DND-41 (cell line): ENCODE measurements around the gene LAYN.

Source experiments
- ATAC-seq: fragments of 200-7000 bp; cut with Tn5 transposase; 3 replicates; pipeline ENCODE4 v1.9.1; 2021; ENCODE audit warnings: low read depth; ENCODE audit not compliant: insufficient read depth
- DNase-seq: peaks from one replicate; pipeline ENCODE4 v3.0.0-alpha.2; 2020
- H2AFZ ChIP-seq: 2 replicates; pipeline ENCODE4 v1.6.0; 2012; ENCODE audit warnings: low read depth, low read length
- H3K27ac ChIP-seq: 2 replicates; pipeline ENCODE4 v1.5.1; 2012; ENCODE audit warnings: low read length, inconsistent platforms
- H3K27me3 ChIP-seq: fragments of 200-600 bp; sonication (generic); 2 replicates; pipeline ENCODE4 v1.6.0; 2012; ENCODE audit warnings: low read length, mild to moderate bottlenecking, inconsistent platforms; ENCODE audit not compliant: insufficient read depth, poor library complexity
- H3K36me3 ChIP-seq: 2 replicates; pipeline ENCODE4 v1.5.1; 2012; ENCODE audit warnings: low read length, inconsistent platforms; ENCODE audit not compliant: insufficient read depth
- H3K4me1 ChIP-seq: 2 replicates; pipeline ENCODE4 v1.5.1; 2012; ENCODE audit warnings: mild to moderate bottlenecking, low read length; ENCODE audit not compliant: insufficient read depth
- H3K4me2 ChIP-seq: 2 replicates; pipeline ENCODE4 v1.6.0; 2012; ENCODE audit warnings: mild to moderate bottlenecking, moderate library complexity, low read length, inconsistent platforms; ENCODE audit not compliant: insufficient read depth
- H3K4me3 ChIP-seq, 2 experiments: fragments of 200-600 bp in 1 of 2; shearing (Covaris generic) in 1 of 2; 2 replicates each; pipeline ENCODE4 v1.5.1; 2012 to 2016; ENCODE audit warnings: inconsistent platforms in 2 of 2, low read length in 2 of 2, mild to moderate bottlenecking in 2 of 2, low read depth in 1 of 2, moderate library complexity in 1 of 2
- H3K79me2 ChIP-seq: 2 replicates; pipeline ENCODE4 v1.6.0; 2012; ENCODE audit warnings: low read length, inconsistent platforms; ENCODE audit not compliant: insufficient read depth
- H3K9ac ChIP-seq: 2 replicates; pipeline ENCODE4 v1.6.0; 2012; ENCODE audit warnings: low read depth, mild to moderate bottlenecking, inconsistent platforms, low read length, moderate library complexity
- H3K9me3 ChIP-seq: 2 replicates; pipeline ENCODE4 v1.5.1; 2012; ENCODE audit warnings: low read length, moderate library complexity, mild to moderate bottlenecking, inconsistent platforms; ENCODE audit not compliant: insufficient read depth, severe bottlenecking
- H4K20me1 ChIP-seq: 2 replicates; pipeline ENCODE4 v1.6.0; 2012; ENCODE audit warnings: low read length; ENCODE audit not compliant: insufficient read depth
- EZH2 ChIP-seq: IDR thresholded peaks from 3 replicates; pipeline ENCODE4 v1.6.1; 2012; ENCODE audit warnings: borderline replicate concordance, low read depth, mild to moderate bottlenecking, moderate library complexity, low read length, inconsistent platforms; ENCODE audit not compliant: severe bottlenecking
- TF ChIP-seq, protein P1 (sequence below): IDR thresholded peaks from 2 replicates; pipeline ENCODE4 v1.5.1; 2012; ENCODE audit warnings: borderline replicate concordance, low read length, moderate library complexity, mild to moderate bottlenecking; ENCODE audit not compliant: poor library complexity, severe bottlenecking; ENCODE audit errors: extremely low read depth

Gene LAYN

DNA sequence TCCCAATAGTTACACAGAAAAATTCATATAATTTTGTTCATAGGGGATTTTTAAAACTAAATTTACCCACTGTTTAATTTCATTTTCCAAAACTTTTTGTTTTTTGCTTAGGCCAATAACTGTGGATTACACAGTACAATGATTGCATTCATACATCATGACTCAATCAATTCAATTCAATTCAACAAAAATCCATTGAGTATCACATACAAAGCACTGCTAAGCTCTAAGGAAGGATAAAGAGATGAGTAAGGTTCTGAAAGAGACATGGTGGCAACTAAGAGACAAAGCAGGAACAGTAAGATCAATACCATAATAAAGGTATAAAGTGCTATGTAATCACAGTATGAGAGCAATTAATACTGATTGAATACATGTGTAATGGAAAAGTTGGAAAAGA, 9.4 kb upstream of the LAYN start:
- H3K9ac ChIP-seq = no peak overlapping the region
- H3K4me2 ChIP-seq = no peak overlapping the region
- no peak for ATAC-seq
- no peak overlapping the region for H2AFZ ChIP-seq
- no peak overlapping the region for H3K4me3 ChIP-seq
- TF ChIP-seq, protein P1, sequence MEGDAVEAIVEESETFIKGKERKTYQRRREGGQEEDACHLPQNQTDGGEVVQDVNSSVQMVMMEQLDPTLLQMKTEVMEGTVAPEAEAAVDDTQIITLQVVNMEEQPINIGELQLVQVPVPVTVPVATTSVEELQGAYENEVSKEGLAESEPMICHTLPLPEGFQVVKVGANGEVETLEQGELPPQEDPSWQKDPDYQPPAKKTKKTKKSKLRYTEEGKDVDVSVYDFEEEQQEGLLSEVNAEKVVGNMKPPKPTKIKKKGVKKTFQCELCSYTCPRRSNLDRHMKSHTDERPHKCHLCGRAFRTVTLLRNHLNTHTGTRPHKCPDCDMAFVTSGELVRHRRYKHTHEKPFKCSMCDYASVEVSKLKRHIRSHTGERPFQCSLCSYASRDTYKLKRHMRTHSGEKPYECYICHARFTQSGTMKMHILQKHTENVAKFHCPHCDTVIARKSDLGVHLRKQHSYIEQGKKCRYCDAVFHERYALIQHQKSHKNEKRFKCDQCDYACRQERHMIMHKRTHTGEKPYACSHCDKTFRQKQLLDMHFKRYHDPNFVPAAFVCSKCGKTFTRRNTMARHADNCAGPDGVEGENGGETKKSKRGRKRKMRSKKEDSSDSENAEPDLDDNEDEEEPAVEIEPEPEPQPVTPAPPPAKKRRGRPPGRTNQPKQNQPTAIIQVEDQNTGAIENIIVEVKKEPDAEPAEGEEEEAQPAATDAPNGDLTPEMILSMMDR = no peak
- TF ChIP-seq EZH2 = no peak
- peaks cover 11% of the 10 kb centered on the region for H3K27me3 ChIP-seq
- no peaks in the 10 kb centered on the region for H3K9me3 ChIP-seq
- H4K20me1 ChIP-seq = no peaks in the 10 kb centered on the region
- H3K36me3 ChIP-seq = no peaks in the 10 kb centered on the region
- no peak overlapping the region for H3K27ac ChIP-seq
- peaks cover 7% of the 10 kb centered on the region for H3K4me1 ChIP-seq
- DNase-seq = no peak
- no peaks in the 10 kb centered on the region for H3K79me2 ChIP-seq

DNA sequence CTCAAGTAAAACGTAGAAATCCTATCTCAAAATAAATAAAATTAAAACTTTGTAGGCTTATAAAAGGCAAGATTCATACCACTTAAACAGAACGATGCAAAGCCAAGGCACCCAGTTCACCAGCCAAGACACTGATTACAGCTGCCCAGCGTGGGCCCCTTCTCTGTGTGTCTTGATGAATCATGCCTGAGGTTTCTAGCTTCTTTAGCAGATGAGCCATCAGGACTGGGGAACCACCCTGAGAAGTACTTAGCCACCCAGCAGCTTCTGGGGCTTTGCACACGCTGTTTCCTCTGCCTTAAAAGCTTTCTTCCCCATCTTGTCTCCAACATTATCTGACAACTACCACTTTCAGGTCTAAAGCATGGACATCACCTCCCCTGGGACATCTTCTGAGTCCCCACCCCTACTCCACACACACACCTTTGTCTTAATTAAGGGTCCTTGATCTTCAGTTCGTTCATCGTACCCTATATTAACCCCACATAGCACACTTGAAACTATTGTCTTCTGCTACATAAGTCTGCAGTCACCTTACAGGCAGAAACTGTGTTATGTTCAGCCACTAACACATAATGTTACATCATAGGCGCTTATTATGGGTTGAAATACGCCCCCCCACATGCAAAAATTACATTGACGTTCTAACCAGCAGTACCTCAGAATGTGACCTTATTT, 8.7 kb upstream of the LAYN start:
- Histone ChIP-seq H3K79me2 (no peaks in the 10 kb centered on the region), H4K20me1 (no peaks in the 10 kb centered on the region), H3K9me3 (no peaks in the 10 kb centered on the region), H2AFZ (no peak overlapping the region), H3K4me3 (no peak overlapping the region), H3K4me2 (no peak overlapping the region), H3K36me3 (no peaks in the 10 kb centered on the region), H3K27ac (no peak overlapping the region), H3K4me1 (peaks cover 7% of the 10 kb centered on the region), H3K27me3 (peaks cover 11% of the 10 kb centered on the region), H3K9ac (no peak overlapping the region)
- DNase-seq (no peak), ATAC-seq (peak; percentile 62)
- no peak for TF ChIP-seq EZH2
- TF ChIP-seq, protein P1 = no peak

DNA sequence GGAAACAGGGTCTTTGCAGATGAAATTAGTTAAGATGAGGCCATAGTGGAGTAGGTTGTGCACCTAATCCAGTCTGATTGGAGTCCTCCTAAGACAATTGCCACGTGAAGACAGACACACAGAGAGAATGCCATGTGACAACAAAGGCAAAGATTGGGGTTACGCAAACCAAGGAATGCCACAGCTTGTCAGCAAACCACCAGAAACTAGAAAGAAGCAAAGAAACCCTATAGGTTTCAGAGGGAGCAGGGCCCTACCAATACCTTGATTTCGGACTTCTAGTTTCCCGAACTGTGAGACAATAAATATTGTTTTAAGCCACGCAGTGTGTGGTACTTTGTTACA, 8.2 kb upstream of the LAYN start:
- H3K27me3 ChIP-seq = peaks cover 11% of the 10 kb centered on the region
- no peak overlapping the region for H3K4me3 ChIP-seq
- H3K9ac ChIP-seq = no peak overlapping the region
- no peak overlapping the region for H3K4me2 ChIP-seq
- DNase-seq (no peak), ATAC-seq (no peak)
- peaks cover 7% of the 10 kb centered on the region for H3K4me1 ChIP-seq
- H3K36me3 ChIP-seq = no peaks in the 10 kb centered on the region
- H3K79me2 ChIP-seq = no peaks in the 10 kb centered on the region
- H4K20me1 ChIP-seq = no peaks in the 10 kb centered on the region
- TF ChIP-seq EZH2 = no peak
- TF ChIP-seq, protein P1 = no peak
- H2AFZ ChIP-seq = no peak overlapping the region
- H3K27ac ChIP-seq = no peak overlapping the region
- no peaks in the 10 kb centered on the region for H3K9me3 ChIP-seq

DNA sequence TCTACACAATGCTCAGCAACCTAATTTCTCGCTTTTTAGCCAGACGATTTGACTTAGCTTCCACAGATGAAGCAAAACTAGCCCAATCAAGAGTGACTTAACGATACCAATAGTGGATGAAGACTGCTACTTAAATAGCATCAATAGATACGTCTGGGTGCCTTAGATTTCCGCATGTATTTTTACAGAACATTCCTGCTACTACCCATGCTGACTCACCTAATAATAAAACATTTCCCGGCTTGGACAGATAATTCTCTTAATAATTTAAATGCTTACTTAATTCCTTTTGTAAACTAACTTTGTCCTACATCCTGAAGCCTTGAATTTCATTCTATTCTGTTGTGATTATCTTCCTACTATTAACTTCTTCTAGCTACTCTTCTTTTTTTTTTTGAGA, 5.2 kb upstream of the LAYN start:
- H3K79me2 ChIP-seq = no peaks in the 10 kb centered on the region
- DNase-seq (no peak), ATAC-seq (no peak)
- TF ChIP-seq, protein P1 = no peak
- TF ChIP-seq EZH2 = no peak
- H4K20me1 ChIP-seq = no peaks in the 10 kb centered on the region
- H3K27ac ChIP-seq = no peak overlapping the region
- H2AFZ ChIP-seq = no peak overlapping the region
- peaks cover 16% of the 10 kb centered on the region for H3K27me3 ChIP-seq
- H3K9ac ChIP-seq = no peak overlapping the region
- H3K9me3 ChIP-seq = no peaks in the 10 kb centered on the region
- H3K4me2 ChIP-seq = no peak overlapping the region
- no peaks in the 10 kb centered on the region for H3K36me3 ChIP-seq
- H3K4me3 ChIP-seq = no peak overlapping the region
- no peaks in the 10 kb centered on the region for H3K4me1 ChIP-seq
